GM21619 (cell line): ENCODE results near the gene DHRS9.

Source experiments
- ATAC-seq: cut with Tn5 transposase; IDR thresholded peaks from one replicate; pipeline ENCODE4 v1.9.1; 2021; ENCODE audit not compliant: unreplicated experiment

Gene DHRS9

DNA sequence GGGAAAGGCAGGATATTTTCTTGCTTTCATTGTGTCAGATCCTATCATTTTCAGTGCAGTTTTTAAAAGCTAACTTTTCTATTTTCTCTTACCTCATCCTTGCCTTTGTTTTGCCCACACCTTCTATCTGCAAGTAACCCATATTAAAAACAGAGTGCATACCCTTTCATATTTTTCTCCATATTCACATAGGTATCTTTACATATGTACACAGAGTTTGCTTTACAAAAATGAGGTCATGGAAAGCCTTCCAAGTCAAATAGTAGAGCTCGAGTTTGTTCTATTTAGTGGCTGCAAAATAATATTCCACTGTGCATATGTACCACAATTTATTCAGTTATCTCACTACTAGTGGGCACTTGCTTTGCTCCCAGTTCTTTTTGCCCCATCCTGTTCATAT is 3.9 kb upstream of the DHRS9 start:
- no peak for ATAC-seq

DNA sequence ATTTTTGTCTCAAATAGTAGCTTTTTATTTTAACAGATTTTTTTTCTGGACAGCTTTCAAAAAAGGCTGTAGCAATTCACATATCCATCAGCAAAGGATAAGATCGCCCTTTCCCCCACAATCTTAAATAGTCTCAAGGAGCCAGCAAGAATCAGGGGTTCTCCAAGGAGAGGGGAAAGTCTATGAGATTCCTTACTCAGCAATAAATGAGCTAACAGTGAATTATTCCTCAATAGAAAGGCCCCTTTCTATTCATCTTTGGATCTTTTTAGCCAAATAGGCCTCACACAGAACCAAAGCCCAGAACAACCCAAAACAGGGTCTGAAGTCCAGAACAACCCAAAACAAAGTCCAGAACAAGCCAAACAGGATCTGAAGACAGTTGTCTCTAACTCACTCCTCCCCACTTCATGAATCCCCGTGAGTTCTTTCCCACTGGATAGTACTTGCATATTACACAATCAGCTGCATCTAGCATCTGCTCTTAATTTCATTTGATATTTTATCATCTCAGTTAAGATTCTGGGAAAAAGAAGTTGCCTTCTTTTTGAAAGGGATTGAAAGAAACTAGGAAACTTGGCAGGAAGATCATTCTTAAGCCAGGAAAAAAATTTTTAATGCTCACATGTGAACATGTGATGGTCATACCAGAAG is 3.4 kb upstream of the DHRS9 start:
- ATAC-seq = no peak

DNA sequence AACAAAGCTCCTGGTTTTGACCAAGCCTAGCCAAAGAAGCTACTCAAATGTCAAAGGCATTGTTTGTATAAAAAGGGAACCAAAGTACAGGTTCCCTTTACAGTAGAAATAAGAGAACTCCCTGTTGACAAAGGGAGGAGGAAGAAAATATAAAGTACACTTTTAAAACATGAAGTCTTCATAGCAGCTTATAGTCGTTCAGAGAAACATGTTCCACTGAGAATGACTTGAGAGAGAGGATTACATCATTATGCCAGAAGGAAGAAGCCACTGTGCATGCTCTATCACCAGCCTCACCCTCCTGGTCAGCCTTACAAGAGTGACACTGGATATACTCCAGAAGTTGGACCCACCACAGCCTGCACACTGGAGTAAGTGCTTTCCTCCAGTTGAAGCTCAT is 2.5 kb upstream of the DHRS9 start:
- ATAC-seq = no peak

- ATAC-seq = no peak
Measured at GRCh38 chr2:169069833-169070232, 470 bp downstream of the DHRS9 start.

DNA sequence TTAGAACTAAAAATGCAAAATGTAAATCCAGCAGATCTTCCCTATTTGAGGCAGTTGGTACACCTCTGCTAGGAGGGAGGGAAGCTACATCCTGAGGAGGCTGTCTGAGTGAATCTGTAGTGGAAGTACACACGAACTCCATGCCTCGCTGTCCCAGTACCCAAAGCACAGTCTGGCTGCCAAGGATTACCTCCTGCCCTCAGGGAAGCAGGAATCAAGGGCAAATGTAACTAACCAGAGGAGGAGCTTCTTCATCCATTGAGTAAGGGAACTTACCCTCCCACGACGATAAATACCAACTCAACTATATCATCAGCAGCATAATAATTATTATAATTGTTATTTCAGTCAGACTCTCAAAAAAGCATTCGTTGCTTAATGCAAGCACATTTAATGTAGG is 2.1 kb downstream of the DHRS9 start:
- no peak for ATAC-seq

- peak; percentile 41 for ATAC-seq
Measured at GRCh38 chr2:169072163-169072925, 3.0 kb downstream of the DHRS9 start.

- ATAC-seq = no peak
Measured at GRCh38 chr2:169073211-169073962, 4.0 kb downstream of the DHRS9 start.

- ATAC-seq = peak; percentile 54
Measured at GRCh38 chr2:169073963-169074751, 4.8 kb downstream of the DHRS9 start.

DNA sequence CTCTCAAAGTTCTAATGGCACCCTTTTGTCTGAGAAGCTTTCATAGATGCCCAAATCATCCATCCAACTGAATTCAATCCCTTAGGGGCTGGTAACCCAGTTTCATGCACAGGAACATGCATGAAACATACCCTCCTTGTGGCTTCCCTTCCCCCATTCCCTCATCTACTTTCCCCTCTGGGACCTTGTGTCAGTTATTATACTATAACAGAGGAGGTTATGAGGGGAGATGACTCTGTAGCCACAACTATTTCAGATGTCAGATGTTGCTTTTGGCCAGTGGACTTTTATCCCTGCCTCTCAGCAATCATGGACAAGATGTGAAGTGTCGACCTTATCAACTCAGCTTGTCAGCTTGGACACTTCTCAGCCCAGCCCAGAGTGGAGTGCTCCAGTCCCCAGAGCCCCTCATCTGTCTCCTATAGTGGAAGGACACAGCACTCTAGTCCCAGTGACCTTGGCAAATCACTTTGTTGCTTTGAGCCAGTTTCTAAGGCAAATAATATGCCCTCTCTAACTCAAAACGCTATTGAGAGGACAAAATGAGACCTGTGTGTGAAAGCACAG is 8.4 kb downstream of the DHRS9 start:
- ATAC-seq = no peak

GRCh38 chr2:169080250-169081069 is 11.1 kb downstream of the DHRS9 start:
- peak; percentile 71 for ATAC-seq

GRCh38 chr2:169081551-169081950 is 12.2 kb downstream of the DHRS9 start:
- no peak for ATAC-seq

DNA sequence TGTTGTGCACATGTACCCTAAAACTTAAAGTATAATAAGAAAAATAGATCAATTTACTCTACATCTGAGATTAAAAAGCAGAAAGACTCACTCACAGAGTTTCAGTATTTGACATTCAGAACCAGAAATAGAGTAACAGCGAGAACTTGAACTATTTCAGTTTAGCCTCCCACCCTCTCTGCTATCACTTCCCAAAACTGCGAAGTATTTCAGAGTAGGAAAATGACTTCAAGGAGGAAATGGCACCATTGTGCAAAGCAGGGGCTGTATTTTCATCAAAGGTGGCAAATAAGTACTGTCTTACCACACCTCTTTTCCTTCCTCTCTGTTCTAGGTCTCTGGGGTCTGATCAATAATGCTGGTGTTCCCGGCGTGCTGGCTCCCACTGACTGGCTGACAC is 13.6 kb downstream of the DHRS9 start:
- ATAC-seq = peak; percentile 53

DNA sequence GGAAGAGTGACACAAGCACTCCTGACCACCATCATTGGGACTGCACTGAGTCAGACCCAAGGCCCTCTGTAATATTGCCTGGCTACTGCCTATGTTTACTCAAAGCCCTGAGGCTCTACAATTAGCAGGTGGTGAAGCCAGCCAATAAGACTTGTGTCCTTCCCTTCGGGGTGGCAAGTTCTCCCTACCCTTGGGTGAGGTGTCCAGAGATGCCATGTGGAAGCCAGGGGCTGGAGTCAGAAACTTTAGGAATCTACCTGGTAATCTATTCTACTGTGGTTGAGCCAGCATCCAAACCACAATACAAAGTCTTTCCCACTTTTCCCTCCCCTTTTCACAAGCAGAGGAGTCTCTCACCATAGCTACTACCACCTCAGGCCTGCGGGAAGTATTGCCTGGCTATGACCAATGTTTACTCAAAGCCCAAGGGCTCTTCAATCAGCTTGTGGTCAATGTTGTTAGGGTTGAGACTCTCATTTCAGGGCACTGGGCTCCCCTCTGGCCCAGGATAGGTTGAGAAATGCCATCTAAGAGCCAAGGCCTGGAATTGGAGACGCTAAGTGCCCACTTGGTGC is 17.6 kb downstream of the DHRS9 start:
- ATAC-seq = no peak

DNA sequence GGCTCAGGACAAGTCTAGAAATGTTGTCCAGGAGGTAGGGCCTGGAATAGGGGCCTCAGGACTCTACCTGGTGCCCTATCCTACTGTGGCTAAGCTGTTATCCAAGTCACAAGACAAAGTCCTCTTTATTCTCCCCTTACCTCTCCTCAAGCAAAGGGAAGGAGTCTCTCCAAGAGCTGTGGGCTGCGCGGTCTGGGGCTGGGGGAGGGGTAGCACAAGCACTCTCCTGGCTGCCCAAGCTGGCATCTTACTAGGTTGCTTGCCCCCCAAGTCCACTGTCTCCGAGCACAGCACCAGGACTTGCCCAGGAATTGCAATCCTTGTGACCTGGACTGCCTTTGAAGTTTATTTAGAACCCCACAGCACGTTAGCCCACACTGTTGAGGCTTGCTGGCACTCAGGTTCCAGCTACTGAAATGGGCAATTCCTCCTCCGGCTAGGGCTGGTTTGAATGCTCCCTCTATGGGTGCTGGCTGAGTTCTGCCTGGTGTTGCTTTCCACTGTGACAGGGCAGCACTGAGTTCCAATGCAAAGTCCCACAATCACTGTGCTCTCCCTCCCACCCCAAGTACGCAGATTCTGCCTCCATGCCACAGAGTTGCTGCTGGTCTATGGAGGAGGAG is 18.5 kb downstream of the DHRS9 start:
- ATAC-seq = no peak

- ATAC-seq = no peak
Measured at GRCh38 chr2:169089182-169089581, 19.8 kb downstream of the DHRS9 start.

DNA sequence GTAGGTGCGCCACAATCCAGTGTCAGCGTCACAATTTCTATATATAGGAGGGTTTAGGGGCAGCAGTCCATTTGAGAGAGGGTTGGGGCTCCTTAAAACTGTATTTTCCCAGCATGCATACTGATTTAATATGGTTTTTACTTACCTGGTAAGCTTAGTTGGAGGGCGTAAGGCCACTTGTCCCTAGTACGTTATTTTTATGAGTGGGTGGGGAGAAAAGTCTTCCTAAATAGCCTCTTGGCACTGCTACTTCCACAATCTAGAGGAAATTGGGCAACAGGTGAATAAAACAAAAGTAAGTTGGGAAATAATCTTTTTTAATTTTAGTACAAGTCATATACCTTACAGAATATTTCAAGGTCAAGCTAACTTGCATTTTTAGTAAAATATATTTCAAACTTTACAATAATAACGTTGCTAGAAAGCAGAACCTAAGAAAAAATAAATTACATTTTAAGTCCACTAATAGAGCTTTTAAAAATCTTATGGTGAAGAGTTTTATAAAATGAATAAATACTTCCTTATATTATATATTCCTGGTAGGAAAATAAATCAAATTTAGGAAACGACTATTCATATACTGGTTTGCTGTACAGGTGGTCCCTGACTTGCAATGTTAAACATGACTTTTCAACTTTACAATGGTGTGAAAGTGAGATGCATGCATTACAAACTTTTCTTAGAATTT is 20.9 kb downstream of the DHRS9 start:
- ATAC-seq = no peak

DNA sequence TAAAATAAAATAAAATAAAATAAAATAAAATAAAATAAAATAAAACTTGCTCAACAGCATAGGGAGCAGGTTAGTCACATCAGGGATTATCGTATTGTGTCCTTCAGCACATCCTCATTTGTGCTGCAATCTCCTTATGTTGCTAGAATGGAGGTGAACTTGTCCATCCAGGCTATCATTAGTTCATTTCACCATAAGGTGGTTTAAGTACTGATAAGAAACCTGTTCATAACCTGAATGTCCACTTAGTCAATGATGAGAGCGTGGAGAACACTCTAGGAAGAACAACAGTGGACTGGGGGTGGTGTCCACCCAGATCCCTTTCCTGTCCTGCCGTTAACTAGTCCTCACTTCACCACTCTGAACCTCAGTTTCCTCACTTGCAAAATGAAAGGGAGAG is 21.9 kb downstream of the DHRS9 start:
- ATAC-seq = no peak

GRCh38 chr2:169091761-169092519 is 22.6 kb downstream of the DHRS9 start:
- ATAC-seq = no peak
